HL-60 (cell line): Measurements from ENCODE around the gene REM1.
"Not testable (repeated sequence)": the region's sequence is repeated elsewhere in the genome, so short reads cannot be mapped to it uniquely, and the experiment has no call there.

Source experiments
- DNase-seq, 2 experiments: peaks; one replicate each; pipeline ENCODE4 v3.0.0-alpha.2; 2010 to 2020; ENCODE audit warnings: low read depth in 1 of 2, low spot score in 1 of 2
- H3K27ac ChIP-seq: fragments of 250-450 bp; sonication (Bioruptor Pico); replicated peaks from 2 replicates; pipeline ENCODE4 v1.5.1; 2020; ENCODE audit warnings: mild to moderate bottlenecking, moderate library complexity
- H3K27me3 ChIP-seq: fragments of 250-450 bp; sonication (Bioruptor Pico); 2 replicates; pipeline ENCODE4 v1.5.1; 2021; ENCODE audit warnings: mild to moderate bottlenecking, moderate library complexity; ENCODE audit not compliant: insufficient read depth, poor library complexity, severe bottlenecking
- H3K4me3 ChIP-seq: replicated peaks from 2 replicates; pipeline ENCODE4 v1.5.1; 2011; ENCODE audit warnings: mild to moderate bottlenecking, control low read depth, low read length; ENCODE audit not compliant: insufficient read depth
- CTCF ChIP-seq: IDR thresholded peaks from one replicate; pipeline ENCODE4 v1.5.1; 2011; ENCODE audit warnings: low read length, control low read depth, inconsistent platforms; ENCODE audit not compliant: insufficient read depth
- GABPA ChIP-seq: IDR thresholded peaks from 2 replicates; pipeline ENCODE4 v1.6.1; 2012; ENCODE audit warnings: low read depth
- POLR2AphosphoS5 ChIP-seq: IDR thresholded peaks from 2 replicates; pipeline ENCODE4 v1.6.1; 2012; ENCODE audit warnings: low read depth
- REST ChIP-seq: IDR thresholded peaks from 2 replicates; pipeline ENCODE4 v1.6.1; 2012; ENCODE audit warnings: low read depth; ENCODE audit not compliant: insufficient replicate concordance
- SPI1 ChIP-seq: IDR thresholded peaks from 2 replicates; pipeline ENCODE4 v1.6.1; 2012; ENCODE audit warnings: low read depth, mild to moderate bottlenecking, borderline replicate concordance

Gene REM1

GRCh38 chr20:31502884-31503673, 28.0 kb downstream of the REM1 start:
- not testable (repeated sequence) for H3K4me3 ChIP-seq, H3K27ac ChIP-seq, H3K27me3 ChIP-seq
- DNase-seq: peak in 1 of 2 experiments; percentile 66
- TF ChIP-seq CTCF: peak; percentile 84

- no peak overlapping the region for H3K4me3 ChIP-seq
- no peak for DNase-seq
- H3K27ac ChIP-seq: no peak overlapping the region
- TF ChIP-seq REST: no peak
- no peak for TF ChIP-seq CTCF
- no peak for TF ChIP-seq SPI1
- TF ChIP-seq GABPA: no peak
- TF ChIP-seq POLR2AphosphoS5: no peak
- peaks cover 3% of the 10 kb centered on the region for H3K27me3 ChIP-seq
Measured at GRCh38 chr20:31505903-31506302, 30.8 kb downstream of the REM1 start.

GRCh38 chr20:31508517-31509244, 33.6 kb downstream of the REM1 start:
- no peak overlapping the region for H3K27ac ChIP-seq
- no peak for DNase-seq
- TF ChIP-seq SPI1: no peak

GRCh38 chr20:31514154-31515071, 39.3 kb downstream of the REM1 start, which contains the start of gene HM13:
TSS of gene HM13 (plus strand) at chr20:31514442. CDS start at chr20:31514552, 110 bp downstream.
- peak within 1 kb of the TSS; percentile 97 for H3K4me3 ChIP-seq
- H3K27me3 ChIP-seq: no peaks in the 10 kb centered on the region
- H3K27ac ChIP-seq: peak within 1 kb of the TSS; percentile 89
- TF ChIP-seq POLR2AphosphoS5 (peak; percentile 92), GABPA (peak; percentile 53), CTCF (peak; percentile 83), REST (no peak), SPI1 (peak; percentile 45; the same call in 1 of the 2 replicates)
- DNase-seq: peak; percentile 90 to 94

More at GRCh38 chr20:31508517-31509244, 33.6 kb downstream of the REM1 start:
- H3K27me3 ChIP-seq: peaks cover 3% of the 10 kb centered on the region
- no peak overlapping the region for H3K4me3 ChIP-seq
